ENCODE measurements around the gene ADAM20.

DNA sequence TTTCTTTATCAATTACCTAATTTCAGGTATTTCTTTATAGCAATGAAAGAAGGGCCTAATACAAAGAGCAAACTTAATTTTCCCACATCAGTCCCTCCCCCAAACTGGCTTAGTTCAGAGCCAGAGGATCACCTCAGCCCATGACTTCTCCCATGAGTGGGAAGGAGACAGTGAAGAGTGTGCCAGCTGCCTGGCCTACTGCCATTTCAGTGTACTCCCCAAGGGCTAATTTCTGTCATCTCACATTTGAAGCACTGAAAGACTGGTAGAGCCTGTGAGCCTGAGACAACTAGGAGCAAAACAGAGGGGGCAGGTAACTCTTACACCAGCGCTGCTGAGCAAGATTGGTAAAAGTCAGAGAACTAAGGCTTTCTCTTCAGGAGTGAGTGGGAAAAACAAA is 29.1 kb upstream of the ADAM20 start:
- TF ChIP-seq, protein P1, sequence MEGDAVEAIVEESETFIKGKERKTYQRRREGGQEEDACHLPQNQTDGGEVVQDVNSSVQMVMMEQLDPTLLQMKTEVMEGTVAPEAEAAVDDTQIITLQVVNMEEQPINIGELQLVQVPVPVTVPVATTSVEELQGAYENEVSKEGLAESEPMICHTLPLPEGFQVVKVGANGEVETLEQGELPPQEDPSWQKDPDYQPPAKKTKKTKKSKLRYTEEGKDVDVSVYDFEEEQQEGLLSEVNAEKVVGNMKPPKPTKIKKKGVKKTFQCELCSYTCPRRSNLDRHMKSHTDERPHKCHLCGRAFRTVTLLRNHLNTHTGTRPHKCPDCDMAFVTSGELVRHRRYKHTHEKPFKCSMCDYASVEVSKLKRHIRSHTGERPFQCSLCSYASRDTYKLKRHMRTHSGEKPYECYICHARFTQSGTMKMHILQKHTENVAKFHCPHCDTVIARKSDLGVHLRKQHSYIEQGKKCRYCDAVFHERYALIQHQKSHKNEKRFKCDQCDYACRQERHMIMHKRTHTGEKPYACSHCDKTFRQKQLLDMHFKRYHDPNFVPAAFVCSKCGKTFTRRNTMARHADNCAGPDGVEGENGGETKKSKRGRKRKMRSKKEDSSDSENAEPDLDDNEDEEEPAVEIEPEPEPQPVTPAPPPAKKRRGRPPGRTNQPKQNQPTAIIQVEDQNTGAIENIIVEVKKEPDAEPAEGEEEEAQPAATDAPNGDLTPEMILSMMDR (IDR thresholded peaks at IDR 0.05): no peak
- TF ChIP-seq POLR2AphosphoS5 (IDR thresholded peaks at IDR 0.05; ENCODE audit: low read depth, low read length) (no peak), SIN3A (IDR thresholded peaks at IDR 0.05; ENCODE audit: borderline replicate concordance, insufficient read depth, low read depth, low read length) (no peak), TCF7L2 (IDR thresholded peaks at IDR 0.05; ENCODE audit: low read depth, low read length) (no peak)
- TF ChIP-seq, protein P2, sequence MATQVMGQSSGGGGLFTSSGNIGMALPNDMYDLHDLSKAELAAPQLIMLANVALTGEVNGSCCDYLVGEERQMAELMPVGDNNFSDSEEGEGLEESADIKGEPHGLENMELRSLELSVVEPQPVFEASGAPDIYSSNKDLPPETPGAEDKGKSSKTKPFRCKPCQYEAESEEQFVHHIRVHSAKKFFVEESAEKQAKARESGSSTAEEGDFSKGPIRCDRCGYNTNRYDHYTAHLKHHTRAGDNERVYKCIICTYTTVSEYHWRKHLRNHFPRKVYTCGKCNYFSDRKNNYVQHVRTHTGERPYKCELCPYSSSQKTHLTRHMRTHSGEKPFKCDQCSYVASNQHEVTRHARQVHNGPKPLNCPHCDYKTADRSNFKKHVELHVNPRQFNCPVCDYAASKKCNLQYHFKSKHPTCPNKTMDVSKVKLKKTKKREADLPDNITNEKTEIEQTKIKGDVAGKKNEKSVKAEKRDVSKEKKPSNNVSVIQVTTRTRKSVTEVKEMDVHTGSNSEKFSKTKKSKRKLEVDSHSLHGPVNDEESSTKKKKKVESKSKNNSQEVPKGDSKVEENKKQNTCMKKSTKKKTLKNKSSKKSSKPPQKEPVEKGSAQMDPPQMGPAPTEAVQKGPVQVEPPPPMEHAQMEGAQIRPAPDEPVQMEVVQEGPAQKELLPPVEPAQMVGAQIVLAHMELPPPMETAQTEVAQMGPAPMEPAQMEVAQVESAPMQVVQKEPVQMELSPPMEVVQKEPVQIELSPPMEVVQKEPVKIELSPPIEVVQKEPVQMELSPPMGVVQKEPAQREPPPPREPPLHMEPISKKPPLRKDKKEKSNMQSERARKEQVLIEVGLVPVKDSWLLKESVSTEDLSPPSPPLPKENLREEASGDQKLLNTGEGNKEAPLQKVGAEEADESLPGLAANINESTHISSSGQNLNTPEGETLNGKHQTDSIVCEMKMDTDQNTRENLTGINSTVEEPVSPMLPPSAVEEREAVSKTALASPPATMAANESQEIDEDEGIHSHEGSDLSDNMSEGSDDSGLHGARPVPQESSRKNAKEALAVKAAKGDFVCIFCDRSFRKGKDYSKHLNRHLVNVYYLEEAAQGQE (IDR thresholded peaks at IDR 0.05; ENCODE audit: insufficient read depth in 1 of 2, low read depth in 2 of 2, low read length in 1 of 2): no peak

Measured in Panc1 (cell line).